Measurements from ENCODE around the gene PAX5.

DNA sequence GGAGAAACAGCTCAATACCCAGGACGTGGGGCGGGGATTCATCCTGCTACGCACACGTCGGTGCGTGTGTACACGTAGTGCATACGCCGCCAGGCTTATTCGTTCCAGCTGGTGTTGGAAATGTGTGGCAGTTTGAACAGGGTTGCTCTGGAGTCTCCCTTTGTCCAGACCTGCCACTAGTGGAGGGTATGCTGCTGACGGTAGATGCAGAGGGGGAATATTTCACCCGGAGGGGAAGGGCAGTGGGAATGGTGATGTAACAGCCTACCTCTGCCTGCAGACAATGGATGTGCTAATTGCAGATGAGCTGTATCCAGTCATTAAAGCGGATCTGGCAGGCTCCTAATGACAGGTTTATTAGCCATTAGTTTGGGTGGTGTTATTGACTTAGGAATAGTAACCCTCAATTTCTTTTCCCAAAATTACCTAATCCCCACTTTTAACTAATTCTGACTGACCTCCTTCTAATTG lies 142.7 kb downstream of the PAX5 start:
- TF ChIP-seq, protein P1, sequence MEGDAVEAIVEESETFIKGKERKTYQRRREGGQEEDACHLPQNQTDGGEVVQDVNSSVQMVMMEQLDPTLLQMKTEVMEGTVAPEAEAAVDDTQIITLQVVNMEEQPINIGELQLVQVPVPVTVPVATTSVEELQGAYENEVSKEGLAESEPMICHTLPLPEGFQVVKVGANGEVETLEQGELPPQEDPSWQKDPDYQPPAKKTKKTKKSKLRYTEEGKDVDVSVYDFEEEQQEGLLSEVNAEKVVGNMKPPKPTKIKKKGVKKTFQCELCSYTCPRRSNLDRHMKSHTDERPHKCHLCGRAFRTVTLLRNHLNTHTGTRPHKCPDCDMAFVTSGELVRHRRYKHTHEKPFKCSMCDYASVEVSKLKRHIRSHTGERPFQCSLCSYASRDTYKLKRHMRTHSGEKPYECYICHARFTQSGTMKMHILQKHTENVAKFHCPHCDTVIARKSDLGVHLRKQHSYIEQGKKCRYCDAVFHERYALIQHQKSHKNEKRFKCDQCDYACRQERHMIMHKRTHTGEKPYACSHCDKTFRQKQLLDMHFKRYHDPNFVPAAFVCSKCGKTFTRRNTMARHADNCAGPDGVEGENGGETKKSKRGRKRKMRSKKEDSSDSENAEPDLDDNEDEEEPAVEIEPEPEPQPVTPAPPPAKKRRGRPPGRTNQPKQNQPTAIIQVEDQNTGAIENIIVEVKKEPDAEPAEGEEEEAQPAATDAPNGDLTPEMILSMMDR (IDR thresholded peaks at IDR 0.05) = no peak
- TF ChIP-seq POLR2A (IDR thresholded peaks at IDR 0.05) = no peak

Data from esophagus squamous epithelium (tissue), 4 donors.